DLD1 (cell line): ENCODE results near the gene HDAC7.
"Not testable (repeated sequence)": the region's sequence is repeated elsewhere in the genome, so short reads cannot be mapped to it uniquely, and the experiment has no call there.

Experiments
- in situ Hi-C: cut with HindIII; loops from 2 replicates; pipeline ENCODE4 v1.10.0; 2017; ENCODE audit warnings: low sequenced_read_pairs

HDAC7 gene

GRCh38 chr12:47816403-47817271, 3.1 kb downstream of the HDAC7 start:
- in situ Hi-C loops, result no loop called here

GRCh38 chr12:47815447-47815846, 4.3 kb downstream of the HDAC7 start:
- in situ Hi-C loops, result not testable (repeated sequence)

GRCh38 chr12:47814539-47815170, 5.0 kb downstream of the HDAC7 start:
- in situ Hi-C loops, result no loop called here

- in situ Hi-C loops, result no loop called here
These were observed 6.0 kb downstream of the HDAC7 start for GRCh38 chr12:47813511-47814196.

GRCh38 chr12:47812797-47813510, 6.7 kb downstream of the HDAC7 start:
- in situ Hi-C loops, result no loop called here

- in situ Hi-C loops, result no loop called here
These were observed 7.9 kb downstream of the HDAC7 start for GRCh38 chr12:47811581-47812484.

GRCh38 chr12:47811072-47811396, 8.7 kb downstream of the HDAC7 start:
- in situ Hi-C loops, result no loop called here

GRCh38 chr12:47809518-47809917, 10.2 kb downstream of the HDAC7 start:
- in situ Hi-C loops, result not testable (repeated sequence)

- in situ Hi-C loops, result no loop called here
These were observed 10.9 kb downstream of the HDAC7 start for GRCh38 chr12:47808574-47809365.

- in situ Hi-C loops, result no loop called here
These were observed 11.7 kb downstream of the HDAC7 start for GRCh38 chr12:47808050-47808449.

GRCh38 chr12:47807338-47807737, 12.4 kb downstream of the HDAC7 start:
- in situ Hi-C loops, result no loop called here

GRCh38 chr12:47805417-47805816, 14.3 kb downstream of the HDAC7 start:
- in situ Hi-C loops, result no loop called here

- in situ Hi-C loops, result no loop called here
These were observed 15.5 kb downstream of the HDAC7 start for GRCh38 chr12:47804171-47804570.

GRCh38 chr12:47803191-47803875, 16.4 kb downstream of the HDAC7 start:
- in situ Hi-C loops, result no loop called here

- in situ Hi-C loops, result no loop called here
These were observed 17.4 kb downstream of the HDAC7 start for GRCh38 chr12:47802312-47802711.

GRCh38 chr12:47801904-47802246, 17.8 kb downstream of the HDAC7 start:
- in situ Hi-C loops, result no loop called here

GRCh38 chr12:47801170-47801903, 18.4 kb downstream of the HDAC7 start:
- in situ Hi-C loops, result no loop called here

GRCh38 chr12:47800582-47800981, 19.1 kb downstream of the HDAC7 start:
- in situ Hi-C loops, result no loop called here
